CD8-positive, alpha-beta memory T cell (primary cell): ENCODE measurements around the gene NLRC5. TPM values are rescaled to one million over a fixed set of nuclear protein-coding genes. Genes with fewer than 3 reads are reported as not detected.

ENCODE experiments used
- CTCF ChIA-PET: fragments of 350-600 bp; sonication (Branson Sonifier 250); formaldehyde crosslinking; loops from one replicate; lab custom pipeline; 2021; ENCODE audit warnings: antibody characterized with exemption; lab: Charles Lee
- POLR2A ChIA-PET: fragments of 350-600 bp; sonication (Branson Sonifier 250); formaldehyde crosslinking; loops from one replicate; lab custom pipeline; 2021; ENCODE audit warnings: antibody characterized with exemption; lab: Charles Lee
- DNase-seq, 5 donors: peaks; one replicate each; pipeline versions ENCODE4 v3.0.0 to v3.0.0-alpha.2; 2020 to 2022; ENCODE audit warnings: mixed read lengths in 1 of 5
- H3K27ac ChIP-seq: one replicate; pipeline ENCODE4 v1.7.0; 2013; ENCODE audit warnings: low read depth, mild to moderate bottlenecking, low read length, moderate library complexity
- H3K27me3 ChIP-seq: 2 replicates; pipeline ENCODE4 v1.7.0; 2013; ENCODE audit warnings: low read length, mild to moderate bottlenecking; ENCODE audit not compliant: insufficient read depth, poor library complexity, severe bottlenecking
- H3K36me3 ChIP-seq: 2 replicates; pipeline ENCODE4 v1.7.0; 2013; ENCODE audit warnings: mild to moderate bottlenecking, low read length, moderate library complexity; ENCODE audit not compliant: insufficient read depth
- H3K4me1 ChIP-seq: 2 replicates; pipeline ENCODE4 v1.7.0; 2013; ENCODE audit warnings: mild to moderate bottlenecking, low read length, moderate library complexity; ENCODE audit not compliant: insufficient read depth
- H3K4me3 ChIP-seq: 2 replicates; pipeline ENCODE4 v1.7.0; 2013; ENCODE audit warnings: mild to moderate bottlenecking, low read length
- H3K9me3 ChIP-seq: 2 replicates; pipeline ENCODE4 v1.7.0; 2013; ENCODE audit warnings: mild to moderate bottlenecking, low read length
- H3K27ac Mint-ChIP-seq, 8 donors: one replicate each; pipeline ENCODE4 v1.8.0; 2020 to 2021; ENCODE audit warnings: mixed read lengths in 8 of 8, mild to moderate bottlenecking in 6 of 8, inconsistent platforms in 3 of 8, moderate library complexity in 3 of 8
- H3K27me3 Mint-ChIP-seq, 2 donors: one replicate each; pipeline ENCODE4 v1.8.0; 2020 to 2021; ENCODE audit warnings: mixed read lengths in 2 of 2, mild to moderate bottlenecking in 1 of 2, moderate library complexity in 1 of 2
- H3K36me3 Mint-ChIP-seq, 3 donors: one replicate each; pipeline ENCODE4 v1.8.0; 2020 to 2021; ENCODE audit warnings: mixed read lengths in 3 of 3, inconsistent platforms in 1 of 3, mild to moderate bottlenecking in 1 of 3
- H3K4me1 Mint-ChIP-seq, 3 donors: one replicate each; pipeline ENCODE4 v1.8.0; 2020 to 2021; ENCODE audit warnings: mixed read lengths in 3 of 3, inconsistent platforms in 1 of 3, mild to moderate bottlenecking in 1 of 3
- H3K4me3 Mint-ChIP-seq, 7 donors: one replicate each; pipeline ENCODE4 v1.8.0; 2020 to 2021; ENCODE audit warnings: mixed read lengths in 7 of 7, mild to moderate bottlenecking in 6 of 7, moderate library complexity in 4 of 7, inconsistent platforms in 2 of 7
- H3K9me3 Mint-ChIP-seq, 5 donors: one replicate each; pipeline ENCODE4 v1.8.0; 2020 to 2022; ENCODE audit warnings: mixed read lengths in 5 of 5, mild to moderate bottlenecking in 3 of 5, moderate library complexity in 2 of 5, inconsistent platforms in 1 of 5
- polyA plus RNA-seq: library from polyadenylated mRNA; unstranded; fragments of 300-500 nt; fragmentation: Illumina TruSeq; gene quantifications from one replicate; pipeline ENCODE4 v1.2.3, GENCODE V29; 2021
- total RNA-seq, 2 experiments: library from RNA; stranded (reverse); gene quantifications; one replicate each; pipeline ENCODE4 v1.2.3, GENCODE V29; 2021

The NLRC5 gene
- total and polyA plus RNA-seq, 3 experiments from 2014 or later: 165 to 178 (median 173) TPM

GRCh38 chr16:57054338-57054737, 65.0 kb downstream of the NLRC5 start:
- no peak overlapping the region for H3K27ac ChIP-seq
- no peak for DNase-seq
- Mint-ChIP-seq H3K36me3 (peaks cover 3 to 90% (median 15%) of the 10 kb centered on the region in 3 donors), H3K27me3 (peaks cover 0 to 5% of the 10 kb centered on the region in 2 donors), H3K27ac (peak overlapping the region in 7 of 8 donors; percentile 33 to 86 (median 78)), H3K4me3 (no peak overlapping the region), H3K9me3 (no peaks in the 10 kb centered on the region), H3K4me1 (peaks cover 9 to 20% (median 20%) of the 10 kb centered on the region in 3 donors)
- peaks cover 55% of the 10 kb centered on the region for H3K36me3 ChIP-seq
- no peak overlapping the region for H3K4me3 ChIP-seq
- H3K4me1 ChIP-seq: no peaks in the 10 kb centered on the region
- ChIA-PET POLR2A (no interaction called here), CTCF (interaction anchor here (0.9 to 2.1 kb wide), 2 partner anchors 10 to 89 kb away, joined by 3 to 5 read pairs; no protein-coding TSS in a partner anchor)
- H3K9me3 ChIP-seq: no peaks in the 10 kb centered on the region
- H3K27me3 ChIP-seq: no peaks in the 10 kb centered on the region

GRCh38 chr16:57054771-57055170, 65.4 kb downstream of the NLRC5 start:
- Histone ChIP-seq H3K9me3 (no peaks in the 10 kb centered on the region), H3K27ac (no peak overlapping the region), H3K4me3 (no peak overlapping the region), H3K27me3 (no peaks in the 10 kb centered on the region), H3K4me1 (no peaks in the 10 kb centered on the region), H3K36me3 (peaks cover 59% of the 10 kb centered on the region)
- Mint-ChIP-seq H3K27ac (peak overlapping the region in 3 of 8 donors; percentile 36 to 84 (median 47)), H3K4me1 (peaks cover 12 to 24% (median 23%) of the 10 kb centered on the region in 3 donors), H3K9me3 (no peaks in the 10 kb centered on the region), H3K27me3 (peaks cover 0 to 5% of the 10 kb centered on the region in 2 donors), H3K36me3 (peaks cover 3 to 93% (median 18%) of the 10 kb centered on the region in 3 donors), H3K4me3 (no peak overlapping the region)
- POLR2A ChIA-PET: no interaction called here
- CTCF ChIA-PET: interaction anchor here (0.9 to 2.1 kb wide), 2 partner anchors 11 to 90 kb away, joined by 3 to 7 read pairs; no protein-coding TSS in a partner anchor
- DNase-seq: no peak

- peak overlapping the region in 5 of 8 donors; percentile 8 to 78 (median 47) for H3K27ac Mint-ChIP-seq
- ChIA-PET POLR2A (no interaction called here), CTCF (interaction anchor here (2.1 kb wide), 1 partner anchor 91 kb away, joined by 7 read pairs; no protein-coding TSS in a partner anchor)
- no peak overlapping the region for H3K4me3 Mint-ChIP-seq
- Histone ChIP-seq H3K27me3 (no peaks in the 10 kb centered on the region), H3K9me3 (no peaks in the 10 kb centered on the region), H3K4me1 (peaks cover 4% of the 10 kb centered on the region), H3K4me3 (no peak overlapping the region), H3K36me3 (peaks cover 59% of the 10 kb centered on the region), H3K27ac (no peak overlapping the region)
- H3K36me3 Mint-ChIP-seq: peaks cover 6 to 95% (median 23%) of the 10 kb centered on the region in 3 donors
- H3K9me3 Mint-ChIP-seq: no peaks in the 10 kb centered on the region
- DNase-seq: no peak
- peaks cover 17 to 32% (median 28%) of the 10 kb centered on the region in 3 donors for H3K4me1 Mint-ChIP-seq
- peaks cover 0 to 5% of the 10 kb centered on the region in 2 donors for H3K27me3 Mint-ChIP-seq
These were observed 66.3 kb downstream of the NLRC5 start for GRCh38 chr16:57055671-57056070.

GRCh38 chr16:57058291-57058861, 69.0 kb downstream of the NLRC5 start:
- no peak overlapping the region for H3K27ac ChIP-seq
- H3K4me1 Mint-ChIP-seq: peaks cover 18 to 29% (median 26%) of the 10 kb centered on the region in 3 donors
- ChIA-PET POLR2A (no interaction called here), CTCF (interaction anchor here (1.2 kb wide), 2 partner anchors 93 to 94 kb away, joined by 4 to 5 read pairs; no protein-coding TSS in a partner anchor)
- H3K27me3 Mint-ChIP-seq: peaks cover 0 to 2% of the 10 kb centered on the region in 2 donors
- peaks cover 7% of the 10 kb centered on the region for H3K4me1 ChIP-seq
- no peak overlapping the region for H3K4me3 ChIP-seq
- peak overlapping the region in 6 of 8 donors; percentile 6 to 71 (median 42) for H3K27ac Mint-ChIP-seq
- no peaks in the 10 kb centered on the region for H3K9me3 Mint-ChIP-seq
- no peak overlapping the region for H3K4me3 Mint-ChIP-seq
- no peaks in the 10 kb centered on the region for H3K9me3 ChIP-seq
- no peak for DNase-seq
- peaks cover 56% of the 10 kb centered on the region for H3K36me3 ChIP-seq
- H3K27me3 ChIP-seq: no peaks in the 10 kb centered on the region
- H3K36me3 Mint-ChIP-seq: peaks cover 3 to 92% (median 28%) of the 10 kb centered on the region in 3 donors

- Mint-ChIP-seq H3K27me3 (peaks cover 0 to 2% of the 10 kb centered on the region in 2 donors), H3K27ac (peak overlapping the region; percentile 23 to 89 (median 82)), H3K4me1 (peaks cover 15 to 24% (median 21%) of the 10 kb centered on the region in 3 donors), H3K36me3 (peaks cover 3 to 78% (median 28%) of the 10 kb centered on the region in 3 donors), H3K4me3 (no peak overlapping the region), H3K9me3 (no peaks in the 10 kb centered on the region)
- ChIA-PET POLR2A (interaction anchor here (1.4 kb wide), 1 partner anchor 19 kb away, joined by 3 read pairs; no protein-coding TSS in a partner anchor), CTCF (interaction anchor here (0.8 to 1.5 kb wide), 5 partner anchors 11 to 96 kb away, joined by 3 read pairs; no protein-coding TSS in a partner anchor)
- H3K4me1 ChIP-seq: peaks cover 7% of the 10 kb centered on the region
- H3K27ac ChIP-seq: no peak overlapping the region
- no peaks in the 10 kb centered on the region for H3K27me3 ChIP-seq
- no peak for DNase-seq
- H3K4me3 ChIP-seq: no peak overlapping the region
- H3K36me3 ChIP-seq: peaks cover 43% of the 10 kb centered on the region
- no peaks in the 10 kb centered on the region for H3K9me3 ChIP-seq
These were observed 71.1 kb downstream of the NLRC5 start for GRCh38 chr16:57060323-57061083.

- CTCF ChIA-PET: interaction anchor here (0.8 to 1.5 kb wide), 7 partner anchors 10 to 97 kb away, joined by 3 to 5 read pairs (median 3); no protein-coding TSS in a partner anchor
- peaks cover 7% of the 10 kb centered on the region for H3K4me1 ChIP-seq
- no peak for DNase-seq
- H3K27ac ChIP-seq: no peak overlapping the region
- H3K4me3 ChIP-seq: no peak overlapping the region
- H3K4me1 Mint-ChIP-seq: peaks cover 15 to 24% (median 21%) of the 10 kb centered on the region in 3 donors
- H3K9me3 Mint-ChIP-seq: no peaks in the 10 kb centered on the region
- H3K27ac Mint-ChIP-seq: peak overlapping the region in 6 of 8 donors; percentile 49 to 84 (median 80)
- H3K36me3 Mint-ChIP-seq: peaks cover 3 to 78% (median 24%) of the 10 kb centered on the region in 3 donors
- H3K9me3 ChIP-seq: no peaks in the 10 kb centered on the region
- no peak overlapping the region for H3K4me3 Mint-ChIP-seq
- H3K27me3 ChIP-seq: no peaks in the 10 kb centered on the region
- peaks cover 36% of the 10 kb centered on the region for H3K36me3 ChIP-seq
- H3K27me3 Mint-ChIP-seq: peaks cover 0 to 2% of the 10 kb centered on the region in 2 donors
- POLR2A ChIA-PET: interaction anchor here (1.4 kb wide), 1 partner anchor 20 kb away, joined by 3 read pairs; no protein-coding TSS in a partner anchor
These were observed 71.9 kb downstream of the NLRC5 start for GRCh38 chr16:57061084-57061905.

GRCh38 chr16:57062329-57062728, 73.0 kb downstream of the NLRC5 start:
- Histone ChIP-seq H3K27ac (no peak overlapping the region), H3K4me3 (no peak overlapping the region), H3K4me1 (peaks cover 7% of the 10 kb centered on the region), H3K9me3 (no peaks in the 10 kb centered on the region), H3K36me3 (peaks cover 43% of the 10 kb centered on the region), H3K27me3 (no peaks in the 10 kb centered on the region)
- CTCF ChIA-PET: interaction anchor here (1.0 to 1.2 kb wide), 2 partner anchors 57 to 97 kb away, joined by 3 to 5 read pairs; no protein-coding TSS in a partner anchor
- peak overlapping the region in 2 of 8 donors; percentile 38 to 77 for H3K27ac Mint-ChIP-seq
- H3K36me3 Mint-ChIP-seq: peaks cover 3 to 80% (median 26%) of the 10 kb centered on the region in 3 donors
- H3K4me3 Mint-ChIP-seq: no peak overlapping the region
- H3K27me3 Mint-ChIP-seq: peaks cover 0 to 2% of the 10 kb centered on the region in 2 donors
- no peaks in the 10 kb centered on the region for H3K9me3 Mint-ChIP-seq
- POLR2A ChIA-PET: no interaction called here
- DNase-seq: no peak
- H3K4me1 Mint-ChIP-seq: peaks cover 18 to 28% (median 21%) of the 10 kb centered on the region in 3 donors
